ENCODE results near the gene RAB15.
"Not testable (repeated sequence)": the region's sequence is repeated elsewhere in the genome, so short reads cannot be mapped to it uniquely, and the experiment has no call there.

The RAB15 gene

GRCh38 chr14:64937171-64937820, 34.8 kb downstream of the RAB15 start:
- no peak for DNase-seq

GRCh38 chr14:64935508-64935907, 36.6 kb downstream of the RAB15 start:
- no peak for DNase-seq

GRCh38 chr14:64934338-64934929, 37.7 kb downstream of the RAB15 start:
- no peak for DNase-seq

GRCh38 chr14:64932231-64932630, 39.9 kb downstream of the RAB15 start:
- no peak for DNase-seq

- DNase-seq, result no peak
Observed at GRCh38 chr14:64931123-64931522, 41.0 kb downstream of the RAB15 start.

- DNase-seq, result no peak
Observed at GRCh38 chr14:64930085-64930843, 41.9 kb downstream of the RAB15 start.

- no peak for DNase-seq
Observed at GRCh38 chr14:64929014-64929359, 43.1 kb downstream of the RAB15 start.

GRCh38 chr14:64928239-64929013, 43.7 kb downstream of the RAB15 start:
- DNase-seq, result peak; percentile 29

- no peak for DNase-seq
Observed at GRCh38 chr14:64927031-64927430, 45.1 kb downstream of the RAB15 start.

GRCh38 chr14:64926398-64926995, 45.6 kb downstream of the RAB15 start:
- DNase-seq, result no peak

GRCh38 chr14:64923015-64923414, 49.1 kb downstream of the RAB15 start:
- DNase-seq, result no peak

GRCh38 chr14:64920465-64920864, 51.7 kb downstream of the RAB15 start:
- DNase-seq, result no peak

- no peak for DNase-seq
Observed at GRCh38 chr14:64919618-64920017, 52.5 kb downstream of the RAB15 start.

- DNase-seq, result no peak
Observed at GRCh38 chr14:64919215-64919614, 52.9 kb downstream of the RAB15 start.

GRCh38 chr14:64918216-64918615, 53.9 kb downstream of the RAB15 start:
- no peak for DNase-seq

GRCh38 chr14:64915797-64916196, 56.3 kb downstream of the RAB15 start:
- no peak for DNase-seq

- no peak for DNase-seq
Observed at GRCh38 chr14:64915029-64915424, 57.1 kb downstream of the RAB15 start.

GRCh38 chr14:64914237-64915028, 57.7 kb downstream of the RAB15 start, which contains the start of gene CHURC1:
Gene CHURC1 (plus strand): TSS chr14:64914455. CDS start chr14:64914496, 41 bp downstream.
- peak; percentile 95 for DNase-seq

- DNase-seq, result not testable (repeated sequence)
Observed at GRCh38 chr14:64913477-64913876, 58.7 kb downstream of the RAB15 start.

- DNase-seq, result no peak
Observed at GRCh38 chr14:64912261-64912660, 59.9 kb downstream of the RAB15 start.

- DNase-seq, result no peak
Observed at GRCh38 chr14:64910847-64911495, 61.2 kb downstream of the RAB15 start.

GRCh38 chr14:64906022-64906421, 66.1 kb downstream of the RAB15 start:
- no peak for DNase-seq
